ENCODE measurements around the gene RASGRP3. TPM values are rescaled to one million over a fixed set of nuclear protein-coding genes. Genes with fewer than 3 reads are reported as not detected.

RASGRP3 gene
- total RNA-seq, 1 experiment from 2014 or later = 4.6 TPM

DNA sequence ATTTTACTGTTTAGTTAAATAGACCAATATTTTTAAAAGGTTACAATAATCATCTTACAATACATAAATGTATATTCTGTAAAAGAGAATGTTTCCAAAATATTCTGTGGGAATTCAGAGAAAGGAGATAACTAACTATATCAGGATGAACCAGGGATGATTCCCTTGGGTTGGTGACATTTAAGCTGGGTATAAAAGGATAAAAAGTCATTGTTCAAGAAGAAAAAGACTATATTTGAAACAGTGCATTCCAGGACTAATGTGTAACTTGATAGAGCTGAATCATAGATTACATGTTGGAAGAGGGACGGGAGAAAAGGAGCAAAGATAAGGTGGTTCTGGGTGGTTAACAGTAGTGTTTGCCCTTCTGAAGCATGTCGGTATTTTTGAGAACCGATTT lies 10.1 kb downstream of the RASGRP3 start:
- CTCF ChIA-PET = no interaction called here
- H3K27me3 Mint-ChIP-seq (ENCODE audit: unreplicated experiment) = no peaks in the 10 kb centered on the region

DNA sequence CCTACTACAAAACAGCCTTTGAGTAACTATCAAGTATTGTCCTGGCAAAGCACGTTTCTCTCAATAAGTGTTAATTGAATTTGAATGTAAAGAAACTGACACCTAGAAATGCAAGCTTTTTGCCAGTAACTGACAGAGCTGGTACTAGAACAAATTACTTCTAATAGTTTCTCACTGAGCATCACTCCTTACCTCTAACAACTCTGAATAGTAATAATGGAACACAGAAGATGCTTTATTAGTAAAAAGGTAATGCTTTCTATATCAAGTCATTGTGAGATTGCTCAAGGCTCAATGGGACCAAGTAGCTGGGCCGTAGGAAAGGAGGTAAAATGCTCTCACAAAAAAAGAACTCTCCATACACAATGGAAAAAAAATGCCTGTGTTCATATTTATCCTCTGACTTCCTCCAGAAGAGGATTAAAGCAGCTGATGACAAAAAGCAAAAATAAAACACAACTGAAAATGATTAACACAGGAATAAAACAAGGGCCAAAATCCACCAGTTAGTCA lies 11.8 kb downstream of the RASGRP3 start:
- BruUV-seq (replicated peaks) = no TSS peak
- CTCF ChIA-PET = no interaction called here
- intact Hi-C loops (cut with micrococcal nuclease; ENCODE audit: unreplicated experiment) = no loop called here
- no peak for DNase-seq
- Mint-ChIP-seq H3K9me3 (ENCODE audit: low read depth, unreplicated experiment) (peaks cover 3% of the 10 kb centered on the region), H3K27me3 (ENCODE audit: unreplicated experiment) (no peaks in the 10 kb centered on the region), H3K36me3 (ENCODE audit: insufficient read depth, unreplicated experiment) (no peaks in the 10 kb centered on the region), H3K27ac (ENCODE audit: unreplicated experiment) (no peak overlapping the region), H3K4me1 (ENCODE audit: low read depth, unreplicated experiment) (no peaks in the 10 kb centered on the region), H3K4me3 (ENCODE audit: low read depth, unreplicated experiment) (no peak overlapping the region)
- TF ChIP-seq, protein P1, sequence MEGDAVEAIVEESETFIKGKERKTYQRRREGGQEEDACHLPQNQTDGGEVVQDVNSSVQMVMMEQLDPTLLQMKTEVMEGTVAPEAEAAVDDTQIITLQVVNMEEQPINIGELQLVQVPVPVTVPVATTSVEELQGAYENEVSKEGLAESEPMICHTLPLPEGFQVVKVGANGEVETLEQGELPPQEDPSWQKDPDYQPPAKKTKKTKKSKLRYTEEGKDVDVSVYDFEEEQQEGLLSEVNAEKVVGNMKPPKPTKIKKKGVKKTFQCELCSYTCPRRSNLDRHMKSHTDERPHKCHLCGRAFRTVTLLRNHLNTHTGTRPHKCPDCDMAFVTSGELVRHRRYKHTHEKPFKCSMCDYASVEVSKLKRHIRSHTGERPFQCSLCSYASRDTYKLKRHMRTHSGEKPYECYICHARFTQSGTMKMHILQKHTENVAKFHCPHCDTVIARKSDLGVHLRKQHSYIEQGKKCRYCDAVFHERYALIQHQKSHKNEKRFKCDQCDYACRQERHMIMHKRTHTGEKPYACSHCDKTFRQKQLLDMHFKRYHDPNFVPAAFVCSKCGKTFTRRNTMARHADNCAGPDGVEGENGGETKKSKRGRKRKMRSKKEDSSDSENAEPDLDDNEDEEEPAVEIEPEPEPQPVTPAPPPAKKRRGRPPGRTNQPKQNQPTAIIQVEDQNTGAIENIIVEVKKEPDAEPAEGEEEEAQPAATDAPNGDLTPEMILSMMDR (IDR thresholded peaks at IDR 0.05; ENCODE audit: unreplicated experiment) = no peak

More for the DNA sequence above, 10.1 kb downstream of the RASGRP3 start:
- TF ChIP-seq, protein P1 (IDR thresholded peaks at IDR 0.05; ENCODE audit: unreplicated experiment) = no peak
- H3K4me3 Mint-ChIP-seq (ENCODE audit: low read depth, unreplicated experiment) = no peak overlapping the region
- H3K9me3 Mint-ChIP-seq (ENCODE audit: low read depth, unreplicated experiment) = peaks cover 3% of the 10 kb centered on the region
- DNase-seq = no peak
- intact Hi-C loops (cut with micrococcal nuclease; ENCODE audit: unreplicated experiment) = no loop called here
- H3K4me1 Mint-ChIP-seq (ENCODE audit: low read depth, unreplicated experiment) = no peaks in the 10 kb centered on the region
- no peak overlapping the region for H3K27ac Mint-ChIP-seq (ENCODE audit: unreplicated experiment)
- no peaks in the 10 kb centered on the region for H3K36me3 Mint-ChIP-seq (ENCODE audit: insufficient read depth, unreplicated experiment)
- BruUV-seq (replicated peaks) = no TSS peak

DNA sequence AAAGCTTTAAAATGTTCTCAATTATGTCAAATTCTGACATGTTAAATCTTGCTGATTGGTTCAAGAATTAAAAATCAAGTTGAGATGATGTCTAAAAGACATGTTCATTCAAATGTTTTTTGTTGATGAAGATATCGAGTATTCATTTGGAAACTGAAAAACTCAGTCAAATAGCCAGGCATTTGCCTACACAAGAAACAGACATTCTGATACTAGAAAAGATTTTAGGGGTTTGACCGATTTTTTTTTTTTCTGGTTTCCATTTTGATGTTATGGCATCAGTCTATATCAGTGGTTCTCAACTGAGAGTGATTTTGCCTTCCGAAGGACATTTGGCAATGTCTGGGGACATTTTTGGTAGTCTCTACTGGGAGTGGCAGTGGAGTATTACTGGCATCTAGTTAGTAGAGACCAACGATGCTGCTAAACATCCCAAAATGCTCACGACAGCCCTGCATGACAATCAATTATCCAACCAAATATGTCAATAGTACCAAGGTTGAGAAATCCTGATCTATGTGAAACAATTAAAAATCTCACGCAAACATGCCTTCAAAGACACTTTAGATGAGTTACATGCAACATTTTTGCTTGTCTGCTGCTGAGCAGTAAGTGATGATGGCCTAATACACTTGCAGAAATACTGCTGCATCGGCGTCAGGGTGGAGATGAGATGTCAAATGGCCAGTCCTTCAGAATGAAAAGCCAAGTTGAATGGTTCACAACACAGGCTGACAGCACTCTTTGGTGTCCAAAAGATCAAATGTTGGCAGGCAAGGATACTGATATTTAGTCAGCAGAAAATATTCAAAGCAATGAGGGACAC lies 12.5 kb downstream of the RASGRP3 start:
- Mint-ChIP-seq H3K36me3 (ENCODE audit: insufficient read depth, unreplicated experiment) (no peaks in the 10 kb centered on the region), H3K27me3 (ENCODE audit: unreplicated experiment) (no peaks in the 10 kb centered on the region), H3K9me3 (ENCODE audit: low read depth, unreplicated experiment) (peaks cover 3% of the 10 kb centered on the region), H3K27ac (ENCODE audit: unreplicated experiment) (no peak overlapping the region), H3K4me3 (ENCODE audit: low read depth, unreplicated experiment) (no peak overlapping the region), H3K4me1 (ENCODE audit: low read depth, unreplicated experiment) (no peaks in the 10 kb centered on the region)
- CTCF ChIA-PET = no interaction called here
- DNase-seq = no peak
- no TSS peak for BruUV-seq (replicated peaks)
- TF ChIP-seq, protein P1 (IDR thresholded peaks at IDR 0.05; ENCODE audit: unreplicated experiment) = no peak
- intact Hi-C loops (cut with micrococcal nuclease; ENCODE audit: unreplicated experiment) = no loop called here

DNA sequence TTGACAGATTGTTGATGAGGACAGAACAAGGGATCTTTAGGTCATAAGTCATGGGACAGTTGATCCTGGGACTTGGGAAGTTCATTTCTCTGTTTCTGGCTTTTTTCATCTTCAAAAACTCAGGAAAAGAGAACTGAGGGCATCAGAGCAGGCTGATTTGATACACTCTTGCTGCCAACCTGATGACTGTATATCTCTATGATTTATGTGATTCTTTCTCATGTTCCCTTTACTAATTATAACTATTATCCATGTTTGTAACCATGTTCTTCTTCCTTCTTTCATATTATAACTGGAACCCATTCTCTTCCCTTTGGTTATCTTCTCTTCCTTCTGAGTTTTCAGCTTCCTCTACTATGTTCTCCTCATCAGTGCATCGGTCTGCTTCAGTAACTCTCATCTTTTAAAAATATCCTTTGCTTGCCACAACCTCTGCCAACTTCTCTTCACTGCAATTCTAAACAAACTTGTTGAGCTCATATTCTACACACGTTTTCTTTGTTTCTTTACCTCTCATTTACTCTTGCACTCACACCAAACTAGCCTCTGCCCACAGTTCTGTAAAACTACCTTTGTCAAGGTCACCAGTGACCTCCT lies 13.5 kb downstream of the RASGRP3 start:
- Mint-ChIP-seq H3K9me3 (ENCODE audit: low read depth, unreplicated experiment) (peaks cover 3% of the 10 kb centered on the region), H3K27ac (ENCODE audit: unreplicated experiment) (no peak overlapping the region), H3K4me1 (ENCODE audit: low read depth, unreplicated experiment) (no peaks in the 10 kb centered on the region), H3K27me3 (ENCODE audit: unreplicated experiment) (no peaks in the 10 kb centered on the region), H3K36me3 (ENCODE audit: insufficient read depth, unreplicated experiment) (no peaks in the 10 kb centered on the region), H3K4me3 (ENCODE audit: low read depth, unreplicated experiment) (no peak overlapping the region)
- DNase-seq = no peak
- TF ChIP-seq, protein P1 (IDR thresholded peaks at IDR 0.05; ENCODE audit: unreplicated experiment) = no peak
- CTCF ChIA-PET = interaction anchor here (0.6 kb wide), 1 partner anchor 468 kb away, joined by 3 read pairs; no protein-coding TSS in a partner anchor
- BruUV-seq (replicated peaks) = no TSS peak
- intact Hi-C loops (cut with micrococcal nuclease; ENCODE audit: unreplicated experiment) = no loop called here

Measured in Calu3 (cell line).